ENCODE data around the gene MTA3.
"Not testable (repeated sequence)": the region's sequence is repeated elsewhere in the genome, so short reads cannot be mapped to it uniquely, and the experiment has no call there.

Gene MTA3

GRCh38 chr2:42675815-42676214 is 107.4 kb downstream of the MTA3 start:
- no peak for DNase-seq

- DNase-seq, result no peak
These were observed 116.9 kb downstream of the MTA3 start for GRCh38 chr2:42685303-42685702.

GRCh38 chr2:42693013-42693615 is 124.7 kb downstream of the MTA3 start:
- DNase-seq, result no peak

GRCh38 chr2:42693688-42694479 is 125.5 kb downstream of the MTA3 start:
- no peak for DNase-seq

GRCh38 chr2:42696987-42697386 is 128.6 kb downstream of the MTA3 start:
- DNase-seq, result no peak

GRCh38 chr2:42698940-42699339 is 130.5 kb downstream of the MTA3 start:
- DNase-seq, result no peak

GRCh38 chr2:42706836-42707235 is 138.4 kb downstream of the MTA3 start:
- DNase-seq, result no peak

GRCh38 chr2:42708179-42708578 is 139.7 kb downstream of the MTA3 start:
- no peak for DNase-seq

- no peak for DNase-seq
These were observed 143.5 kb downstream of the MTA3 start for GRCh38 chr2:42711896-42712295.

- DNase-seq, result no peak
These were observed 144.5 kb downstream of the MTA3 start for GRCh38 chr2:42712934-42713333.

GRCh38 chr2:42713920-42714319 is 145.5 kb downstream of the MTA3 start:
- DNase-seq, result no peak

- no peak for DNase-seq
These were observed 146.3 kb downstream of the MTA3 start for GRCh38 chr2:42714686-42715085.

GRCh38 chr2:42721898-42722297 is 153.5 kb downstream of the MTA3 start:
- no peak for DNase-seq

GRCh38 chr2:42722320-42723190 is 154.1 kb downstream of the MTA3 start:
- DNase-seq, result peak; percentile 30 to 58

GRCh38 chr2:42723465-42723864 is 155.0 kb downstream of the MTA3 start:
- DNase-seq, result no peak

- DNase-seq, result no peak
These were observed 156.5 kb downstream of the MTA3 start for GRCh38 chr2:42724886-42725285.

- DNase-seq, result peak in 1 of 2 donors; percentile 19
These were observed 157.2 kb downstream of the MTA3 start for GRCh38 chr2:42725657-42726056.

GRCh38 chr2:42726680-42727079 is 158.2 kb downstream of the MTA3 start:
- DNase-seq, result no peak

- DNase-seq, result not testable (repeated sequence)
These were observed 162.9 kb downstream of the MTA3 start for GRCh38 chr2:42731316-42731715.

GRCh38 chr2:42733852-42734251 is 165.4 kb downstream of the MTA3 start:
- DNase-seq, result no peak

- DNase-seq, result no peak
These were observed 168.3 kb downstream of the MTA3 start for GRCh38 chr2:42736598-42737322.

- no peak for DNase-seq
These were observed 172.7 kb downstream of the MTA3 start for GRCh38 chr2:42741140-42741539.
